H7 (cell line): ENCODE data around the gene ERN1. TPM values are rescaled to one million over a fixed set of nuclear protein-coding genes. Genes with fewer than 3 reads are reported as not detected.
A peak's percentile ranks its signal among the peaks of the same experiment; 100 is the strongest.

Experiments
- DNase-seq: peaks from one replicate; pipeline ENCODE4 v3.0.0; 2012
- H3K27me3 ChIP-seq: 2 replicates; pipeline ENCODE4 v1.6.0; 2011; ENCODE audit warnings: mild to moderate bottlenecking, low read length; ENCODE audit not compliant: control insufficient read depth, insufficient read depth
- H3K36me3 ChIP-seq: replicated peaks from 2 replicates; pipeline ENCODE4 v1.5.1; 2011; ENCODE audit warnings: low read length; ENCODE audit not compliant: control insufficient read depth, insufficient read depth
- H3K4me3 ChIP-seq: 2 replicates; pipeline ENCODE4 v1.5.1; 2011; ENCODE audit warnings: low read depth, mild to moderate bottlenecking, control low read depth, low read length, moderate library complexity; ENCODE audit not compliant: insufficient read depth
- total RNA-seq: library from RNA; depleted of rRNA; stranded (reverse); fragments of >200 nt; shearing (Covaris generic); gene quantifications from 2 replicates; pipeline ENCODE4 v1.2.3, GENCODE V29; 2014

The ERN1 gene
- total RNA-seq, 1 experiment from 2014 or later: 1.8 TPM

- Histone ChIP-seq H3K27me3 (no peaks in the 10 kb centered on the region), H3K4me3 (no peak overlapping the region), H3K36me3 (no peaks in the 10 kb centered on the region)
- DNase-seq: no peak
Observed at GRCh38 chr17:64097196-64097936, 32.6 kb downstream of the ERN1 start.

GRCh38 chr17:64096037-64096436 lies 33.9 kb downstream of the ERN1 start:
- no peak for DNase-seq

GRCh38 chr17:64095144-64095882 lies 34.6 kb downstream of the ERN1 start:
- H3K36me3 ChIP-seq: no peaks in the 10 kb centered on the region
- H3K4me3 ChIP-seq: no peak overlapping the region
- DNase-seq: no peak
- no peaks in the 10 kb centered on the region for H3K27me3 ChIP-seq

More at GRCh38 chr17:64096037-64096436, 33.9 kb downstream of the ERN1 start:
- Histone ChIP-seq H3K36me3 (no peaks in the 10 kb centered on the region), H3K4me3 (no peak overlapping the region), H3K27me3 (no peaks in the 10 kb centered on the region)

- no peaks in the 10 kb centered on the region for H3K36me3 ChIP-seq
- H3K27me3 ChIP-seq: no peaks in the 10 kb centered on the region
- H3K4me3 ChIP-seq: no peak overlapping the region
- DNase-seq: no peak
Observed at GRCh38 chr17:64094412-64094811, 35.5 kb downstream of the ERN1 start.

GRCh38 chr17:64092952-64093451 lies 36.9 kb downstream of the ERN1 start:
- Histone ChIP-seq H3K4me3 (no peak overlapping the region), H3K27me3 (no peaks in the 10 kb centered on the region), H3K36me3 (no peaks in the 10 kb centered on the region)
- DNase-seq: no peak

GRCh38 chr17:64092113-64092512 lies 37.8 kb downstream of the ERN1 start:
- Histone ChIP-seq H3K27me3 (no peaks in the 10 kb centered on the region), H3K4me3 (no peak overlapping the region), H3K36me3 (no peaks in the 10 kb centered on the region)
- DNase-seq: no peak

- no peaks in the 10 kb centered on the region for H3K27me3 ChIP-seq
- H3K4me3 ChIP-seq: no peak overlapping the region
- H3K36me3 ChIP-seq: no peaks in the 10 kb centered on the region
- DNase-seq: no peak
Observed at GRCh38 chr17:64091571-64091970, 38.4 kb downstream of the ERN1 start.

GRCh38 chr17:64091116-64091515 lies 38.8 kb downstream of the ERN1 start:
- H3K27me3 ChIP-seq: no peaks in the 10 kb centered on the region
- no peak for DNase-seq
- H3K4me3 ChIP-seq: no peak overlapping the region

GRCh38 chr17:64090144-64090543 lies 39.8 kb downstream of the ERN1 start:
- DNase-seq: no peak
- Histone ChIP-seq H3K36me3 (no peaks in the 10 kb centered on the region), H3K4me3 (no peak overlapping the region), H3K27me3 (no peaks in the 10 kb centered on the region)

More at GRCh38 chr17:64091116-64091515, 38.8 kb downstream of the ERN1 start:
- no peaks in the 10 kb centered on the region for H3K36me3 ChIP-seq

GRCh38 chr17:64087252-64088005 lies 42.5 kb downstream of the ERN1 start:
- H3K27me3 ChIP-seq: no peaks in the 10 kb centered on the region
- no peaks in the 10 kb centered on the region for H3K36me3 ChIP-seq
- no peak overlapping the region for H3K4me3 ChIP-seq
- DNase-seq: no peak

- no peak overlapping the region for H3K4me3 ChIP-seq
- H3K27me3 ChIP-seq: no peaks in the 10 kb centered on the region
- H3K36me3 ChIP-seq: no peaks in the 10 kb centered on the region
- DNase-seq: no peak
Observed at GRCh38 chr17:64085650-64086005, 44.3 kb downstream of the ERN1 start.

- Histone ChIP-seq H3K36me3 (no peaks in the 10 kb centered on the region), H3K4me3 (no peak overlapping the region), H3K27me3 (no peaks in the 10 kb centered on the region)
- no peak for DNase-seq
Observed at GRCh38 chr17:64084940-64085649, 44.8 kb downstream of the ERN1 start.

- Histone ChIP-seq H3K36me3 (no peaks in the 10 kb centered on the region), H3K27me3 (no peaks in the 10 kb centered on the region), H3K4me3 (no peak overlapping the region)
- DNase-seq: peak; percentile 47
Observed at GRCh38 chr17:64084086-64084939, 45.6 kb downstream of the ERN1 start.
